Dedifferentiated amniotic fluid mesenchymal stem cell (primary cell): ENCODE data around the gene SGMS1.
"Not testable (repeated sequence)": the region's sequence is repeated elsewhere in the genome, so short reads cannot be mapped to it uniquely, and the experiment has no call there.

Source experiments
- DNase-seq: peaks from one replicate; pipeline ENCODE4 v3.0.0-alpha.2; 2016; ENCODE audit errors: extremely low spot score

SGMS1 gene

DNA sequence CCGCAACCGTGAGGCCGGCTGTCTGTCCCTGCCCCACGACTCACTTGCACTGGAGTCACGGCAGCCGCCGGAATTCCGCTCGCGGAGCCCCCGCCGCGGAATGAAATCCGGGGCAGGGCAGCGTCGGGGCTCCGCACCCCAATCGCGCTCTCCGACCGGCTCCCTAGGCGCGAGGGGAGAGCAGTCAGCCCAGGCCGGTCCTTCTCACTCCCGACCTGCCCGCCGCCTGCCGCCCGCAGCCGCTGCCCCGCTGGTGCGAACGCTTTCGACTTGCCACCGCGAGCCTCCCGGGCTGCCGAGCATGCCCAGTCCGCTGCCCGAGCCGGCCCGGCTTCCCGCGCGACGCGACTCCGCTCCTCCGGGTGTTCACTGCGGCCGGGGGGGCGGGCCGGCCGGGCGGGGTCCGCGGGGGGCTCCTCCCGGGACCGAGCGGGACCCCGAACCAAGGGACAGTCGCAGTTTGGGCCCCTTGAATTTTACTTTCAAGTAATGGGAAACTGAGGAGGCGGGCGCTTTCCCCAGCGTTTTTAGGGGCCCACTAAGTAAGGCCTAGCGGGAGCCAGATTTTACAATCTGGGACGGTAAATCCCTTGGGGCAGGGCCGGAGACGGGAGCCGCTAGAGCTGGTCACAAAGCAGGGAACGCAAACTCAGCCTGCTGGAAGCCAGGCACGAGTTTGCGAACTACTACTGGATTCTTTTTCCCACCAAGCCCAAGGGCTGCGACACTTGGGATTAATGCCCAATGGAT lies at the start of gene SGMS1:
SGMS1 (minus strand) TSS at position 294 of the 750 bp plus-strand sequence. CDS start 279,842 bp downstream, outside the sequence.
- peak; percentile 80 for DNase-seq

GRCh38 chr10:50672152-50672551 lies 48.4 kb upstream of the SGMS1 start:
- not testable (repeated sequence) for DNase-seq

DNA sequence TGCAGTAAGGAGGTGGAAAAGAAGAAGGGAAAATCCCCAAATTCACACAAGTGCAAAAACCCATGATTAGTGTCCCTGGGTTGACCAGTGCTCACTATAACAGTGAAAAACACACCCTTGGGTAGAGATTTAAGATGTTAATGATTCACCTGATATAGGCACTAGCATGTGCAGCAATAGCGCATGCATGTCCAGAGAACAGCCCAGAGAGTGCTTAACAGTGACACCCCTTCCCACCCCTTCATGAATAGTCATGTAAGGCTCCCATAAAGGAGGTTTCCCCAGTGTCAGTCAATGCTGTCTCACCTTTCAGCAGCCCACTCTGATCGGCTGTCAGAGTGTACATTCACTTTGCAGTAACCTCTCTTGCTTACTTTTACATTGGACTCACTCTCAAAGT lies 47.9 kb upstream of the SGMS1 start:
- not testable (repeated sequence) for DNase-seq

DNA sequence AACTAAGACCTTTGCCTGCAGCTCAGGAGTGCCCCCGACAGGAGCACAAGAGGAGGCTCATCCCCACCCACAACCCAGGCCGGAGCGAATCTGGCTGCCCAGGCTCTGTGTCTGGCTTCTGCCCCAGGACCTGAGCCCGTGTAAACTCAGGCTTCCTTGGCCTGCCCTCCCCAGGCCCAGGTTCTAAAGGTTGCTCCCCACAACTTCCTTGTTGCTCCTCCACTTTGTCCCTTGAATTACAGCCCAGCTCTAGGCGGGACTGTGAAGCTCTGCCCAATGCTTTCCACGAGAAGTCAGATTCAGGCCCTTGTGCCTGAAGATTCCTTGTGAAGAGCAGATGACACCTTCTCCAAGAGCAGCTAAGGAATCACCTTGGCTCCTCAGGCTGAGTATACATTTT lies 46.2 kb upstream of the SGMS1 start:
- not testable (repeated sequence) for DNase-seq

DNA sequence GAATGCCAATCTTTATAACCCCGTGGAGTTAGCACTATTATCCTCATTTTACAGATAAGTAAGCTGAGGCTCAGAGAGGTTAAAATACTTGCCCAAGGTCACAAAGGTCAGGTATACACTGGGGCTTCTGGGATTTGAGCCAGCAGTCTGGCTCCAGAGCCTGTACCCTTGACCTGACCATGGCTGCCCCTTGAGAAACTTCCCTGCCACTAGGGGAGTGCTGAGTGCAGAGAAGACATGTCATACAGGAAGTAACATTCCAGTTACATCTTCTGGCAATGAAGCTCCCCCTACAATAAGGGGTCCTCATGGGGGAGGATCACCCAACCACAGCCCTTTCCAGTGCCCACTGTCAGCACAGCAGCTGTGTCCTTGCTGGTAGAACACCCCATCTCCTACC lies 43.6 kb upstream of the SGMS1 start:
- DNase-seq, result not testable (repeated sequence)

DNA sequence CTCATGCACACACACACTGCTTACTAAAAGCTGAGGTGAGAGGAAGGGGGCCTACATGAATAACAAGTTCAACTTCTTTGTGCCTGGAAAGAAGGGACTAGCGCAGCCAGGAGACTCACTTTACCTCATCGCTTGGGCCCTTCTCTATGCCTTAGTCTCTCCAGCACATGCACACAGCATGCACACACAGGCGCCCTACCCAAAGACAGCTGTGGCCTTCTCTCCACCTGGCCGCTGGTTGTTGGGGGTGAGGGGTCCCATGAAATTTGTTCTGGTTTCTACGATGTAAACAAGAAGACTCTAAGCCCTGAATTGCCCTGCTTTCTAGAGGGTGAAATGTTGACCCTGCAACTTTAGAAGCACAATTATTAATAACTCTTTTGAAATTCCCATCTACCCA lies 38.7 kb upstream of the SGMS1 start:
- DNase-seq, result not testable (repeated sequence)

DNA sequence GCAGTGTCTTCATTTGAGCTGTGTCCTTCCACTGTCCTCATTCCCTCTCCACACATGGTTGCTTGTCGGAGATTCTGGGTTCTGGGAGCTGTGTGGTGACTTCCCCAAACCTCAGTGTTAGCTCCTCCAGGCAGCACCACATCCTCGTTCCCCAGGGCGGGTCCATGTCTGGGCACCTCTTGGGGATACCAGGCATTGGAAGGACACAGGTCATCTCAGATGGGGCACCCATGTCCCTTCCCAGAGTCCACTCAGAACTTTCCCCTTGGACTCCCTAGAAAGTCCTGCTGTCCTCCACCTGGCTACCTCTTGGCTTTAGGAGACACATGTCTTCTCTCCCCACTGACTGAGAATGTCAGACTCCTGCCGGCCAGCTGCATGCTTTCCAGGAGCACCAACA lies 37.8 kb upstream of the SGMS1 start:
- not testable (repeated sequence) for DNase-seq

DNA sequence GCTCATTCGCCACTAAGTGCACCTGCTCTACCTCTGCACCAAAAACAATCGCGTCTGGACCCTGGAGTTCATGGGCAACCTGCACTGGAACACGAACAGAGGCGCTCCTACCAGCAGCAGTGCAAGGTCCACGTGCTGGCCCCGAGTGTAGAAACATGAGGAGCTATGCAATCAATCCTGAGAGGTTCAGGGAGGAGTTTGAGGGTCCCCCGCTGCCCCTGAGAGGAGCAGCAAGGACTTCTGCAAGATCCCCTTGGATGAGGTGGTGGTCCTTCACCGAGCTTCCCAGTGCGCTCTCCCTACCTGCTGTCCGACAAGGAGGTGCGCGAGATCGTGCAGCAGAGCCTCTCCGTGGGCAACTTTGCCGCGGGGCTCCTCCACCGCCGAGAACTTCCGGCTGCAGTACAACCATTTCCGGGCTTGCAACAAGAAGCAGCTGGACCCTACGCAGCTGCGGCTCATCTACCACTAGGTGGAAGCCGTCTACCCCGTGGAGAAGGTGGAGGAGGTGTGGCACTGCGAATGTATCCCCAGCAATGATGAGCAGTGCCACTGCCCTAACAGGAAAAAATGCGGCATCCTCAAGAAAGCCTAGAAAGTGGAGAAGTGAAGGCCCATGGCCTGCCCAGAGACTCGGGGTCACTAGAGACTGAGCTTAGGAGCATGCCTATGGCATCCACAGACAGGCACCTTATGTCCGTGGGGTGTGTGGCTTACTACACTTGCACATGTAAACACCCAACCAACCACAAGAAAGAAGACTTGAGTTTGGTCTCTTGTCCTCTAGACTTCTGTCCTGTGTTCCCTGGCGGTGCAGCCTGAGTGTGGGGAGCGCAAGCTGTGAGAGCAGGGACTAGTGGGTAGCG lies 36.3 kb upstream of the SGMS1 start:
- DNase-seq, result not testable (repeated sequence)

DNA sequence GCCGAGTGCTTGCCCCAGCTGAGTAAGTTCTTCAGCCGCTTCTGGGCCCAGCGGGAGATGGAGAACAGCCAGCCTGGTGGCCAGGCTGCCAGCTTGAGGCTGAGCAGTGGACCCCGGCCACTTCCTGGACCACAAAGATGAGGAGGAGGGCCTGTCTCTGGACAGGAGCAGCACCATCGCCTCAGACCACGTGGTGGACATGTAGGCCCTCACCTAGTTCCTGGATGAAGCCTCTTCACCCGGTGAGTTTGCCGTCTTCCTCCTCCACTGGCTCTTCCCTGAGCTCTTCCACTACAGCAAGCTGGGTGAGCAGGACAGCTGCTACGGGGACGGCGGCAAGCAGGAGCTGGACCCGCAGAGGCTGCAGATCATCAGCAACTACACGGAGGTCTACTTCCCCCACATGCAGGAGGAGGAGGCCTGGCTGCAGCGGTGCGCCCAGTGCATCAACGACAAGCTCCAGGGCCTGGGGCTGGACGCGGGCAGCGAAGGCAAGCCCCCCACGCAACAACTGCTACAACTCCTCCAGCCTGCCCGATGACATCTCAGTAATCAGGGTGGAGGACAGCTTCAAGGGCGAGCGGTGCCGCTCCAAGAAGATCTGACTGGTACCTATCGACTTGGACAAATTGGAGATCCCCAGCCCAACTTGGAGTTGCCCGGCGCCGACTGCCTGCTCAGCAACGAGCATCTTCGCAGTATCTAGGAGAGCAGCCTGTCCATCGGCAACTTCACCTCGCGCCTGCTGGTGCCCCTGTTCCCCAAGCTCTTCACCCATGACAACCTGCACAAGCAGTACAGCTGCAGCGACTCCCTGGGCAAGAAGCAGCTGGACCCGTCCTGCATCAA lies 35.5 kb upstream of the SGMS1 start:
- DNase-seq, result not testable (repeated sequence)

- DNase-seq, result no peak
These were observed 34.4 kb upstream of the SGMS1 start for GRCh38 chr10:50658165-50658564.

GRCh38 chr10:50653758-50654157 lies 30.0 kb upstream of the SGMS1 start:
- DNase-seq, result no peak

GRCh38 chr10:50653142-50653541 lies 29.4 kb upstream of the SGMS1 start:
- peak; percentile 33 for DNase-seq

GRCh38 chr10:50651808-50652207 lies 28.1 kb upstream of the SGMS1 start:
- DNase-seq, result no peak

DNA sequence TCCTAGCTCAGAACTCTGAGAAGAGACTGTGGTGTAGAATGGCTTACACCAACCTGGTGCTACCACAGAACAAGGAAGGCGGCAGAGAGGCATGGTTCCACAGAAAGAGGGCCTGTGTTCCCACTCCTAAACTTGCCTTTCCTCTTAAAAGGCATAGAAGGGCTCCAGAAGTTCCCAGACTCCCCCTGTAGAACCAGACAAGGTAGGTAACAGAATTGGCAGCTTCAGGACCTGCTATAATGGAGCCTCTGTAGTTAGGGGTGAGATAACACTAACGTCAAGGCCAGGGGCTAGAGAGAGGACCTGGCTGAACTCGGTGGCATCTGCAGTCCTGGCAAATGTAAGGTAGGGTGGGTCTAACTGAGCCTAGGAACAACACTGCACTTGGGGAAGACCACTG lies 26.7 kb upstream of the SGMS1 start:
- no peak for DNase-seq

- no peak for DNase-seq
These were observed 25.1 kb upstream of the SGMS1 start for GRCh38 chr10:50648935-50649227.

GRCh38 chr10:50648089-50648934 lies 24.6 kb upstream of the SGMS1 start:
- DNase-seq, result no peak

DNA sequence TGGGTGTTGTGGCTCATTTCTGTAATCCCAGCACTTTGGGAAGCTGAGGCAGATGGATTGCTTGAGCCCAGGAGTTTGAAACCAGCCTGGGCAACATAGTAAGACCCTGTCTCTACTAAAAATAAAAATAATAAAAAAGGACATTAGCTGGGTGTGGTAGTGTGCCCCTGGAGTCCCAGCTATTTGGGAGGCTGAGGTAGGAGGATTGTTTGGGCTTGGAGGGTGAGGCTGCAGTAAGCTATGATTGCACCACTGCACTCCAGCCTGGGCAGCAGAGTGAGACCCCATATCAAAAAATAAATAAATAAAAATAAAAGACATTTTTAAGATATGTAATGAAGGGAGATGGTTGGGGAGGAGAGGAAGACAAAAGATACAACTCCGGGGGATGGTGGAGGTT lies 23.6 kb upstream of the SGMS1 start:
- DNase-seq, result not testable (repeated sequence)

DNA sequence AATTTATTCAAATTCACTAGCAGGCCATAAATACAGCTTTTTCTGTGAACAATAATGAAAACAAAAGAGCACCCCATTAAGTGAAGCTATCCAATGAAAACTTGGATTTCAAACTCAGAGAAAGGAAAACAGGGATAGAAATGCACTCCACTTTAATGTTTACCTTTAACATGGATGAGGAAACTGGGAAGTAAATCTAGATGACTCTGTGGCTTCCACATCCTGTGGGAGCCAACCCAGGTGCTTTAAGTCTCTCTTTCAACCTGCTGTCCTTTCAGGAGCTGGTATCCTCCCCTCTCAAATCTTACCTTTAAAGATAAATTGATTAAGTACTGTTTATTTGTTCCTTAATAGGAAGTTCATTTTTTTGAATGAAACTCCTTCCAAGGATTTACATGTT lies 21.5 kb upstream of the SGMS1 start:
- no peak for DNase-seq

DNA sequence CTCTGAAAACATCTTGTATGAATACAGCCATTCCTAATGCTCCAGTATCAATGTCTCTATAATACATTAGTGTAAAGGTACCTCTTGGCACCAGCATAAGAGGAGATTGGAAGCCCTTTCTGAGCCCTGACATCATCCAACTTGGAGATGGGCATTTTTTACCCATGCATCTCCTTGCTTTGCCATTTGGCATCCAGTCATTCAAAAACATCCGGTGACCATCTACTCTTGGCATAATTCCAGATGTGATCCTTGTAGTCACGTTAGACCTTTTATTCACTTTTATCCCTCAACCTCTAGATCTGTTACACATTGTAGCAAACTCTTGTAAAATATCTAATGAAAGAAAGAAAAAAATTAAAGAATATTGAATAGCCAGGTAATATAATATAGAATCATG lies 17.9 kb upstream of the SGMS1 start:
- DNase-seq, result no peak

- no peak for DNase-seq
These were observed 16.5 kb upstream of the SGMS1 start for GRCh38 chr10:50640238-50640637.
